Neuronal stem cell (in vitro differentiated cells): ENCODE results near the gene TSPAN14.
A peak's percentile ranks its signal among the peaks of the same experiment; 100 is the strongest.

ENCODE experiments used
- DNase-seq: peaks from one replicate; pipeline ENCODE4 v3.0.0-alpha.2; 2013; ENCODE audit warnings: low spot score
- H2AFZ ChIP-seq: one replicate; pipeline ENCODE4 v1.6.1; 2013; ENCODE audit warnings: mild to moderate bottlenecking, low read length, inconsistent platforms
- H2AK5ac ChIP-seq: 2 replicates; pipeline ENCODE4 v1.6.1; 2013; ENCODE audit warnings: low read depth, mild to moderate bottlenecking, inconsistent platforms, low read length, moderate library complexity, mixed read lengths
- H2BK120ac ChIP-seq: 2 replicates; pipeline ENCODE4 v1.6.1; 2013; ENCODE audit warnings: low read depth, mild to moderate bottlenecking, inconsistent platforms, low read length, moderate library complexity, mixed read lengths
- H2BK12ac ChIP-seq: one replicate; pipeline ENCODE4 v1.6.1; 2013; ENCODE audit warnings: low read length, inconsistent platforms
- H2BK15ac ChIP-seq: 2 replicates; pipeline ENCODE4 v1.6.1; 2013; ENCODE audit warnings: mild to moderate bottlenecking, low read length, inconsistent platforms, mixed read lengths
- H2BK5ac ChIP-seq: one replicate; pipeline ENCODE4 v1.6.1; 2013; ENCODE audit warnings: inconsistent platforms, mild to moderate bottlenecking, low read length, moderate library complexity
- H3K14ac ChIP-seq: one replicate; pipeline ENCODE4 v1.6.1; 2013; ENCODE audit warnings: low read length, inconsistent platforms
- H3K18ac ChIP-seq: 2 replicates; pipeline ENCODE4 v1.6.1; 2013; ENCODE audit warnings: low read length, inconsistent platforms
- H3K23ac ChIP-seq: 2 replicates; pipeline ENCODE4 v1.6.1; 2013; ENCODE audit warnings: low read depth, mild to moderate bottlenecking, mixed read lengths, low read length, inconsistent platforms; ENCODE audit not compliant: poor library complexity
- H3K27ac ChIP-seq: replicated peaks from 3 replicates; pipeline ENCODE4 v1.5.1; 2013; ENCODE audit warnings: low read length, inconsistent platforms
- H3K27me3 ChIP-seq, 3 experiments: 2 replicates each; pipeline ENCODE4 v1.6.1; 2013; ENCODE audit warnings: low read length in 3 of 3, mild to moderate bottlenecking in 2 of 3, inconsistent platforms in 1 of 3, low read depth in 1 of 3, mixed read lengths in 1 of 3, moderate library complexity in 1 of 3; ENCODE audit not compliant: control insufficient read depth in 3 of 3, insufficient read depth in 3 of 3
- H3K36me3 ChIP-seq, 2 donors: replicated peaks in 1 of 2; 2 replicates each; pipeline ENCODE4 v1.6.1; 2013; ENCODE audit warnings: low read length in 2 of 2; ENCODE audit not compliant: control insufficient read depth in 2 of 2, insufficient read depth in 2 of 2
- H3K4ac ChIP-seq: 2 replicates; pipeline ENCODE4 v1.6.1; 2013; ENCODE audit warnings: inconsistent platforms, mild to moderate bottlenecking, low read length, moderate library complexity
- H3K4me1 ChIP-seq, 2 donors: 1 replicate in 1 of 2; 2 replicates in 1 of 2; pipeline ENCODE4 v1.6.1; 2013; ENCODE audit warnings: low read length in 2 of 2, low read depth in 1 of 2; ENCODE audit not compliant: control insufficient read depth in 2 of 2, insufficient read depth in 1 of 2
- H3K4me2 ChIP-seq: one replicate; pipeline ENCODE4 v1.6.1; 2013; ENCODE audit warnings: mild to moderate bottlenecking, low read length, inconsistent platforms; ENCODE audit not compliant: insufficient read depth, poor library complexity, severe bottlenecking
- H3K4me3 ChIP-seq, 2 donors: 2 replicates each; pipeline ENCODE4 v1.5.1; 2013; ENCODE audit warnings: low read length in 2 of 2, mild to moderate bottlenecking in 2 of 2, inconsistent platforms in 1 of 2, moderate library complexity in 1 of 2
- H3K79me1 ChIP-seq: one replicate; pipeline ENCODE4 v1.6.1; 2013; ENCODE audit warnings: low read depth, mild to moderate bottlenecking, inconsistent platforms, low read length, moderate library complexity
- H3K9ac ChIP-seq: one replicate; pipeline ENCODE4 v1.6.1; 2013; ENCODE audit warnings: mild to moderate bottlenecking, low read depth, low read length, inconsistent platforms; ENCODE audit not compliant: poor library complexity
- H3K9me3 ChIP-seq, 2 donors: replicated peaks in 1 of 2; 2 replicates each; pipeline versions ENCODE3 to v1.6.1; 2013; ENCODE audit warnings: low read length in 2 of 2, mild to moderate bottlenecking in 2 of 2, inconsistent platforms in 1 of 2, low read depth in 1 of 2, mixed read lengths in 1 of 2, moderate library complexity in 1 of 2; ENCODE audit not compliant: control insufficient read depth in 2 of 2, insufficient read depth in 1 of 2
- H4K8ac ChIP-seq: one replicate; pipeline ENCODE4 v1.6.1; 2013; ENCODE audit warnings: low read depth, mild to moderate bottlenecking, inconsistent platforms, low read length, moderate library complexity
- H4K91ac ChIP-seq: one replicate; pipeline ENCODE4 v1.6.1; 2013; ENCODE audit warnings: low read length, low read depth, mild to moderate bottlenecking, inconsistent platforms; ENCODE audit not compliant: poor library complexity
- WGBS, 2 donors: extraction: QIAGEN DNeasy Blood & Tissue Kit; methylation state at CpG; one replicate each; pipeline ENCODE4 v1.1.7; 2013; ENCODE audit warnings: missing lambda C conversion rate in 2 of 2, mixed read lengths in 1 of 2; ENCODE audit not compliant: insufficient read length in 2 of 2, insufficient replicate concordance in 1 of 2; ENCODE audit errors: extremely low coverage in 2 of 2; 5-methylcytosine and 5-hydroxymethylcytosine counted together

TSPAN14 gene

DNA sequence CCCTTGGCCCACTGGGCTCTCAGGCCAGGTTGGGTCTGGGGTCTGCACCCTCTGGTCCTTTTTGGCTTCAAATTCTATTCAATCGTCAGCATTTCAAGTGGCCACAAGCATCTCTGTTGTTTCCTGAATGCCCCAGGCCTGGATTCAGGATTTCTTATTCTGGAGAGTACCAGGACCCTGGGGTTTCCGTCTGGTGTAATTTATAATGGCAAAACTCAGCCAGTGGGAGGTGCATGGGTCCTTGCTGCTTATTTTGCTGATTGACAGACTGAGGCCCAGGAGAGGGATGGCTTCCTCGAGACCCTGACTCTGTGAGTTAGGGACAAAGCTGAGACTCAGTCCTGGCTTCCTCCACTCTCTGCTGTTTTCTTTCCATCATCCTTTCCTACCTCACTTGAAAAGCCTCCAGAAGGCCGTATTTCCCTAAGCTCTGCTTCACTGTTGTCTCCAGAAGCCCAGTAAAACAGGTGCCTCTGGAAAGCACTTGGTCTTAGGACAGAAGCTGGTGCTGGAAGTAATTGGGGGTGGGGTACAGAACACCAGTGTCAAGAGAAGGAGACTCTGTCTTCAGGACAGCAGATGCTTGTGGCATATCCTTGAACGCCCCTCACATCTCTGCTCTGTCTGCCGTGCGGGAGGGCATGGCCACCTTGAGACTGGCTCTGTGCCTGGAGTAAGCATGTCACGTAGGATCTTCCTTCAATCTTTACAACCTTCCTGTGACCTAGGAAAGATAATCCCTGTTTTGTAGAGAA is 44.1 kb downstream of the TSPAN14 start:
- no peak overlapping the region for H2BK15ac ChIP-seq
- H3K4me2 ChIP-seq, result no peak overlapping the region
- H2BK120ac ChIP-seq, result no peak overlapping the region
- peak overlapping the region; percentile 41 for H3K18ac ChIP-seq
- peak overlapping the region; percentile 18 for H3K23ac ChIP-seq
- no CpG with 5 or more reads among the region's 8 CpGs for WGBS, 2 donors
- no peak overlapping the region for H3K9ac ChIP-seq
- H3K79me1 ChIP-seq, result peaks cover 19% of the 10 kb centered on the region
- no peak overlapping the region for H4K8ac ChIP-seq
- no peak overlapping the region for H3K4ac ChIP-seq
- peaks cover 0 to 72% of the 10 kb centered on the region in 2 donors for H3K36me3 ChIP-seq
- H3K4me1 ChIP-seq, result peaks cover 37 to 40% of the 10 kb centered on the region in 2 donors
- H2BK5ac ChIP-seq, result no peak overlapping the region
- H3K27ac ChIP-seq, result no peak overlapping the region
- no peak overlapping the region for H2AFZ ChIP-seq
- H4K91ac ChIP-seq, result no peak overlapping the region
- H3K4me3 ChIP-seq, result no peak overlapping the region
- H3K9me3 ChIP-seq, result peaks cover 2 to 21% of the 10 kb centered on the region in 2 donors
- H2AK5ac ChIP-seq, result no peak overlapping the region
- H3K27me3 ChIP-seq, result no peaks in the 10 kb centered on the region
- no peak overlapping the region for H3K14ac ChIP-seq
- DNase-seq, result no peak
- no peak overlapping the region for H2BK12ac ChIP-seq

DNA sequence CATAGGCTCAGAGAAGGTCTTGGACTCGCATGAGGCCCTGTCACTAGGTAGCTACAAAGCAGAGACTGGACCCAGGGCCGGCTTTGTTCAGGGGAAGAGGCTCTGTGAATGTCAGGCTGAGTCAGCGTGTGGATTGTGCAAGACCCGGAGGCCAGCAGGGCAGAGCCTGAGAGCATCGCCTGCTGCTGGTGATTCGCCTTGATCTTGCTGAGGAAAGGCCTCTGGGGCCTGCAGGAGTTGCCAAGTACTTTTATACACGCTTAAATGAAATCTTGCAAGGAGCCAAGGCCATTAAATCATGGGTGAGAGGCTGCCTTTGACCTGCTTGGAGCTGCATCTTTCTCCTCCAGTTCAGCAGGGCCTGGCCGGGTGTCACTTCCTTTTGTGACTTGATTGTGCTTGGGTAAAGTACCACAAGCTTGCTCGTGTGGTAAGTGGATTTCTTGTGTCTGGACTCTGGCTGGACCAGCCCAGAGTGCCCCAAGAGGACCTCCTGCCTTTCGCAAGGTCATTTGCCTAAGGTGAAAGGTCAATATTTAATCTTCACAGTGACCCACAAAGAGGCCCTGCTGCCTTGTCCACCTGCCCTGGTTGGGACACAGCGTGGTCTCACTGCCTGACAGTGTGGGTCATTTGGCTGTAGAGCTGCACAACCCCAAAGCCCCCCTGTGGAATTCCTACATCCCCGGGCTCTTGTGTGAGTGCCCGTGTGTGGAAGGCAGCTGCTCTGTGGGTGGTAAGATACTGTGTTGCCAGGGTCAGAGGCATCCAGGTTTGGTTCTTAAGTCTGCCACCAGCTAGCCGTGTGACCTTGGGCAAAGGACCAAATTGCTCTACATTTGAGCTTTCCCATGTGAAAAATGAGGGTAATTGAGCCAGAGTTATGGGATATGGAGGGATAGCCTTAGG is 45.0 kb downstream of the TSPAN14 start:
- Histone ChIP-seq H3K27ac (no peak overlapping the region), H3K4me1 (peaks cover 38 to 47% of the 10 kb centered on the region in 2 donors)
- DNase-seq, result no peak

DNA sequence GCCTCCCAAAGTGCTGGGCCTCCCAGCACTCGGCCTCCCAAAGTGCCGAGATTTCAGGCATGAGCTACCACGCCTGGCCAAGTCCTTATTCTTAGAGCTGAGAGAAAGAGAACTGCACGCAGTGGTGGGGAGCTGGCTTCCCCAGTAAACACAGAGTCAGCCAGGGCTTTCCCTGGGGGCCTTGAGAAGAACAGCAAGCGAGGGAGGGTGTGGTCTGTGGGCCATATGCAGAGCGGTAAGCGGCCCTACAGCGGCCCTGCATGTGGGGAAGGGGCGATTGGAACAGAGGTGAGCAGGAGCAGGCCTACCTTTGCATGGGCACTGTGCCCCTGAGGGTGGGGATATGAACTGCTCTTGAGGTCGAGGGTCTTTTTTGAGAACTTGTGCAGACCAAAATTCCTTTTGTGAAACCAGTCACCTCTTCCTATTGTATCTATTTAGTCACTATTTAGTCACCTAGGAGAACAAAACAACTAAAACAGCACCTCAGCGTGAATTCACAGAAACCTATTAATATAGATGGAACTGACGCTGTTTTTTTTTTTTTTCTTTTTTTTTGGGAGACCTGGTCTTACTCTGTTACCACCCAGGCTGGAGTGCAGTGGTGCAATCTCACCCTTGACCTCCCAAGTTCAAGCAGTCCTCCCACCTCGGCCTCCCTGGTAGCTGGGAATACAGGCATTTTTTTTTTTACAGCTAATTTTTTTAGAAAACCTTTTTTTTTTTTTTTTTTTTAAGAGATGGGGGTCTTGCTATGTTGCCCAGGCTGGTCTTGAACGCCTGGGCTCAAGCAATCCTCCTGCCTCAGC is 46.7 kb downstream of the TSPAN14 start:
- WGBS, 2 donors, result no CpG with 5 or more reads among the region's 14 CpGs
- Histone ChIP-seq H3K18ac (peak overlapping the region; percentile 16), H3K14ac (peak overlapping the region; percentile 14)

More for the DNA sequence above, 45.0 kb downstream of the TSPAN14 start:
- Histone ChIP-seq H4K91ac (no peak overlapping the region), H3K23ac (no peak overlapping the region), H3K18ac (no peak overlapping the region), H2BK120ac (no peak overlapping the region), H3K4me2 (no peak overlapping the region), H3K27me3 (no peaks in the 10 kb centered on the region), H3K14ac (no peak overlapping the region), H2BK5ac (no peak overlapping the region), H3K36me3 (peaks cover 0 to 65% of the 10 kb centered on the region in 2 donors), H2BK12ac (no peak overlapping the region), H3K4ac (no peak overlapping the region), H3K9ac (no peak overlapping the region), H2BK15ac (no peak overlapping the region), H3K79me1 (peaks cover 19% of the 10 kb centered on the region), H2AK5ac (no peak overlapping the region), H3K4me3 (no peak overlapping the region), H2AFZ (no peak overlapping the region), H3K9me3 (peaks cover 2 to 21% of the 10 kb centered on the region in 2 donors), H4K8ac (no peak overlapping the region)
- no CpG with 5 or more reads among the region's 14 CpGs for WGBS, 2 donors

More for the DNA sequence above, 46.7 kb downstream of the TSPAN14 start:
- Histone ChIP-seq H3K79me1 (peaks cover 19% of the 10 kb centered on the region), H2AFZ (no peak overlapping the region), H4K8ac (no peak overlapping the region), H3K36me3 (peaks cover 0 to 57% of the 10 kb centered on the region in 2 donors), H2AK5ac (no peak overlapping the region), H2BK12ac (no peak overlapping the region), H3K4ac (no peak overlapping the region), H4K91ac (no peak overlapping the region), H3K4me2 (no peak overlapping the region), H3K9me3 (peaks cover 0 to 11% of the 10 kb centered on the region in 2 donors), H2BK15ac (no peak overlapping the region), H3K27ac (no peak overlapping the region), H2BK120ac (no peak overlapping the region), H3K23ac (no peak overlapping the region), H3K4me1 (peaks cover 41 to 55% of the 10 kb centered on the region in 2 donors), H2BK5ac (peak overlapping the region; percentile 8), H3K4me3 (no peak overlapping the region), H3K27me3 (no peaks in the 10 kb centered on the region), H3K9ac (no peak overlapping the region)
- DNase-seq, result no peak
